Activated T-cell treated with anti-CD3 and anti-CD28 coated beads for 48 hours (primary cell): ENCODE results near the gene MME.

Source experiments
- DNase-seq: peaks from one replicate; pipeline ENCODE4 v3.0.0-alpha.2; 2020; ENCODE audit warnings: low read depth

Gene MME

DNA sequence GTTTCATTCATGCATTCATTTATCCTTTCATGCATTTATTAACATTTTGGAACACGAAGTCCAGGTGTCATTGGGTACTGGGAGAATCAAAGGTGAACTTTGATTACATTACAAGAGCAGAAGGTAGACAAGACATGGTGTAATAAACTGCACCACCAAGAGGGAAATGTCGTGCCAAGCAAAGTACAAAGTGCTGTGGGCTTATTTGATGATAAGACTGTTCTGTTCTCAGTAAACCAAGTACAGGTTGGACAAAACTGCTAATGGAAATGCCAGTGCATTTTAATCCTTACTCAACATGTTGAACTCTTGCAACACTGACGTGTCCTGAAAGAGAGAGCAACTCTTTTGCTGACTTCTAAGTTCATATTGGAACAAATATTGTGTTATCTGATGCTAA lies 69.4 kb downstream of the MME start:
- no peak for DNase-seq

DNA sequence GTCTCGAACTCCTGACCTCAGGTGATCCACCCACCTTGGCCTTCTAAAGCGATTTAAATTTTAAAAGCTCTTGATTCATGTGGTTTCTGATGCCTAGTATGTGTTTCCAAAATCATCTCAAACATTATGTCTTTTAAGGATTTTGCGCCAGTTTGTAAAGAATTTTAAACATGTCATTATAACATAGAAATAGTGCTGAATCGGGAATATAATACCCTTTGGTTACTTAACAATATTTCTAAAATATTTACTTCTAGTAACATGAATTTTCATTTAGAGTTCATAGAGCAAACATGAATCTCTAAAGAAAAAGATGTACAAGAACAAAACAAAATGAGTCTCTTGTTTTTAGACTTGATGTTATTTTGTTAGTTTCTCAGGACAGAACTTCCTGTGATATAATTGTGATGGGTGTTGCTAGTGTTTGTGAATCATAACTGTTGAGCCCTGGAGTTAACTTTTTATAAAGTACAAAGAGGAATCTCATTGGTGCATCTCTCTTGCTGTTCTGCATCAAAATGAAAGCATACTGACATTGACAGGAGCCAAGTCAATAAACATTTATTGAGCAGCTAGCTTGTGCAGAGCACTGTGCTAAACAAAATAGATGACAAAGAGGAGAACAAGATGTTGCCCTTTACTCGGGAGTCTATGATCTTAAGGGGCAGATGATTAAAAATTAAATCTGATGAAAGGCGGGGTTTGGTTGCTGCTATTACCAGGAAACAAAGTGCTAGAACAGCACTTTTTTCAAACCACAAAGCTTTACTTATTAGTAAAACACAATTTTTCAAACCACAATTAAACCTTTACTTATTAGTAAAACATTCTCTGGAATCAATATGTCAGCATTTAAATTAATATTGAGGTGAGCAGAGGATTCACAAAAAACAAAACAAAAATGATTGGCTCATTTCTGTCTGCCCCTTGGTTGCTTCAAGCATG lies 73.4 kb downstream of the MME start:
- DNase-seq = no peak

DNA sequence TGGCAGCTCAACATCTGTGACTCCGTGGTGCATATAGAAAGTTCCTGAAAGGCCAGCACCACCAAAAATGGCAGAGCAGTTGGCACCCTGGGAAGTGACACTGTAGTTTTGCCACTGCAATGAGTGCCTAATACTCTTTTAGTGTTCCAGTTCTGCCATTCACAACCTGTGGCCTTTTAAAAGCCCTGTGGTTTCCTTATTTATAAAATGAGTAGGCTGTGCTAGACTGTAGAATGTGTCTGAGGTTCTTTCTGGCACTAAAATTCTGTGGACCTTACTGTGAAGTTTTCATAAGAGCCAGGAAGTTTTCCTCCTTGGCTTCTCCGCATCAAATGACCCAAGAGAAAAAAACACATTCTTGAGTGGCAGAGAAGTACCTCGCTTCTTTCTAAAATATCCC lies 74.1 kb downstream of the MME start:
- DNase-seq = no peak

DNA sequence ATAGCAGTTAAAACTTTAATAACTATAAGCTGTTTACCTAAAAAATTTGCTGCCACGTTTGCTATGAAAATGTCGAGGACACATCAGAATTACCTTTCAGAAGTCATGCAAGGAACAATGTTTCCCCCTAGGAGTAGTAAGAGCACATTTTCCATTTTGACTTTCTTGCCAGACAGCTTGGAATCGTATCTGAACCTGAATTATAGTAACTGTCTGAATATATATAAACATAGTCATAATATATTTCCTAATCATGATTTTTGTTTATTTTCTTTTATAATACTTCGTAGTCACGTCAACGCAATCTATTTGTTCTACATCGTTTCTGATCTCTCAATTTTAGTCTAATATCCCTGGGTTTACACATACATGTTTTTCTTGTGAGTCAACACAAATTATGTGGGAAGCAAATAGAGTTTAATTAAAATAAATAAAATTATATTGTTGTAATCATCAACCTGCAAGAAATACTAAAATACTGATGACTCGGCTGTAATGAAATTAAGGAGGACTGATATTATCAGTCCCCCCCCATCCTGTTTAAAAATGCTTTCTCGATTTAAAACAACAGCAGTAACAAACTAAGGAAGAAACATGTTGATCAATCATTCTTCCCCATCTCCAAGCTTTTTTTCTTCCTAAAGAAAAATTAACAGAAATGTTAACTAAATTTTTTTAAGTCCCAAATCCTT lies 78.4 kb downstream of the MME start:
- no peak for DNase-seq

DNA sequence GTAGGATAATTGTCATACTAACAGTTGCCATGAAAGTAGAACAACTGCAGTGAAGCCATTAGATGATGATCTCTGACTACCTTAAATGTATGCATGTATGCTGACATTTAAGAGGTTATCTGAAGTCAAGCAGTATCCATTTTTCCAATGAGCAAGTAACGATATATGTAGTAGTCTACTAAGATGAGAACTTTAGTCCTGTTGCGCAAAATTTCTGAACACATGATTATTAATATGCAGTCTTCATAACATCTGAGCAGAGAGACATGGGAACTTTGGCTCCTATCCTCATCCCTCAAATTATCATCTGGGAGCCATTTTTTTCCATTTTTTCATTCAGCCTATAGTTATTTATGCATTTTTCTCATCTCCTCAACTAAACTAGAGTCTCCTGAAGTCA lies 79.2 kb downstream of the MME start:
- DNase-seq = no peak

DNA sequence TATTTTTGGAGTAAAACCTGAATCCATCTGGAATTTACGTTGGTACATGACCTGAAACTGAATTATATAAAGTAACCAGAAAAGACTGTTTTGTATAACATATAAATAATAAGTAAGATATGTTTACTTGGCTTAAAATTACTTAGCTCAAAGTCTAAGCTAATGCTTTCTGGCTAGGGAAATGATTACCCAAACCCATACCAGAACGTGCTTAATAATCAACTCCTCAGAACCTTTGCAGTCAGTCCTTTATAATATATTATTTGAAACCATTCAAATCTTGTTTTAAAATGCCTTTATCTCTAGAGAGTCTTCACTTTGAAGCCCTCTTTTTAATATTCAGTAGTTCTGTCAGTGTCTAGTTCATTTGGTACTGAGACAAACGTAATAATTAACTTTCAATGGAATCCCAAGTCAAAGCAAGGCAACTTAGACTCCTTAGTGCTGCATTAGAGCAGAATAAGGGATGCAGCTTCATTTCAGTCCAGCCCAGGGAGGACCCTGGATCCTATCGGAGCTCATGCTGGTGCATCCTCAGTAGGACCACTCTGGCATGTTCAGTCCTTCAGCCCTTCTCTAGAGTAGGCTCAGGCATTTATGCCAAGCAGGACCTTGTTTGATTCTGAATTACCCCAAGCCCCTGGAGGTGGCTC lies 81.6 kb downstream of the MME start:
- no peak for DNase-seq

DNA sequence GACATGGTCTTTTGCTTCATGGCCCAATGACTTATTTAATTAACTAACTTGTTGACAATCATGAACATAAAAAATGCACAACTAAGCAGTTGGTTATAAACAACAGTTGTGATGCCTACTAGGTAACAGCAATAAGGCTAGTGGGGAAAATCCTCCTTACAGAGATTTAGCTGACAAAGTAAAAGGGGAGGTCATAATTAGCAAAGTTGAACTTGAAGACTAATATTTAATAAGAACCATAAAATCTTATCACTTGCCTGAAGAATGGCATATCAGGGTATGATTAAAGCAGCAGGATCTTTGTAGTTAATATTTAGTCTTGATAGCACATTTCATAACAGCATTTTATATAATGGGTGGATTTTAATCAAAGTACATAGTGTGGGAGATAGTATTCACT lies 84.2 kb downstream of the MME start:
- DNase-seq = no peak

DNA sequence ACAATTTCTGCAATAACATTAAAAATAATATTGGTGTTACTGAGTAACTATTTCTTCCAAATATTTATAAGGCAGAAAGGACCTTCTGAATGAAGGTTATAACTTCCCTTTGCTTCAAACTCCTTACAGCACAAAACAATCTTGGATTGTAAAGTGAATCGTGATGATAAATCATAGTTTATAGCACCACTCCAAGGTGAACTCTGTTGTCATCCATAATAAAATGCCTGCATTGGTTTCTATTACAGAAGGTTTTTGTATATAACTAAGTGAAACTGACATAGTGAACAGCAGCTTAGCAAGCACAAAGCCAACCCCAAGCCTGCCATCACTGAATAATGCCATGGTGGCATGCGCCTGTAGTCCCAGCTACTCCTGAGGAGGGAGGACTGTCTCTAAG lies 86.3 kb downstream of the MME start:
- no peak for DNase-seq

DNA sequence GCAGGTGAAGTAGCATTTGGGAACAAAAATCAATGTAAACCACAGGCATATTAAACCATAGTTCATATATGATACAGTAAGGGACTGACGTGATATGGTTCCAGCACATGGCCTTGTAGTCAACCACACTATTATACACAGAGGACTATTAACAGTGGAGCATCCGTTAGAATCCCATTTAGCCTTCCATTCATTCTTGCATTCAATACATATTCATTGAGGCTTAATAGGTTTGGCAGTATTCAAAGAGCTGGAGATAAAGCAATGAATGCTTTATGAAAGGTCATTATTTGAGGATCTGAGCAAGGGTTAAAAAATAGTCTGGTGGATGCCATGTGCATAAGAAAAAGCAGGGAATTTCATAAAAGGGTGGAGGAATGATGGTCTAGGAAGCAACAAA lies 89.1 kb downstream of the MME start:
- no peak for DNase-seq

DNA sequence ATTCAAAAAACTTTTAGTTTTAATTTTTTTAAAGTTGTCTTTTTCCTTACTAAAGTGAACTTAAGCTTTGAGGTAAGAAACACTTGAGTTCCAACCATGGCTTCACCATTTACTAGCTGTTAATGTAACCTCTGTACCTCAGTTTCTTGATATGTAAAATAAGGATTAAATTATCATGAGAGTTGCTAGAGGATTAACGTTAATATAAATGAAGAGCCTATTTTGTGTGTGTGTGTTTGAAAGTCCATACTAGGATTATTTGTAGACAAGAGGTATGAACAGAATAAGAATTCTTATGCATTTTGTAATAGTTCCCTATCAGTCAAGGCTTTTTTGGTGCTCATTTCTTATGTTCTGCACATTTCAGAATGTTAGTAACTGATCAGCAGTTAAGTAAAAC lies 93.7 kb downstream of the MME start:
- no peak for DNase-seq

DNA sequence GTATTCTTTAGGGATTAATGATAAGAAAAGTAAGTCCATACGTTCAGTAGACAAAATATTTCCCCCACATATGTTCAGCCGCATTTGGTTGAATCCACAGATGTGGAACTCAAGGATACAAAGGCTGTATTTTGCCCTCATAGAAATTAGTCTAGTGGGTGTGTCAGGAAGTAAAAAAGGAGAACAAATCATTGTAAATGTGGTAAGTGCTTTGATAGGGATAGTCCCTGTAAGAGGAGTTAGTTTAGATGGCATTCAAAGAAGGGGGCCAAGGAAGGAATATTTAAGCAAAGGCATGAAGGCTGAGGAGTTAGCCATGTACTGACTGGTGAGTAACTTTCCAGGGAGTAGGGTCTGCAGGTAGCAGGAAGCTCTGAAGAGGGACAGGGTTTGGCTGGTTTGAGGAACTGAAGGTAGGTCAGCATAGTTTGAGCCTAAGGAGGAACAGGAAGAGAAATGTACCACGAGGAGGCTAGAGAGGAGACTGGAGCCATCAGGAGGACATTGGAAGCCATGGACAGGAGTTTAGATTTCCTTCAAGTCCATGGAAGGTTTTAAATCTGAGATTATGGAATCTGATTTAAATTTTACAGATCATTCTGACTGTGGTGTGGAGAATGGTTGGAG lies 98.8 kb downstream of the MME start:
- no peak for DNase-seq

DNA sequence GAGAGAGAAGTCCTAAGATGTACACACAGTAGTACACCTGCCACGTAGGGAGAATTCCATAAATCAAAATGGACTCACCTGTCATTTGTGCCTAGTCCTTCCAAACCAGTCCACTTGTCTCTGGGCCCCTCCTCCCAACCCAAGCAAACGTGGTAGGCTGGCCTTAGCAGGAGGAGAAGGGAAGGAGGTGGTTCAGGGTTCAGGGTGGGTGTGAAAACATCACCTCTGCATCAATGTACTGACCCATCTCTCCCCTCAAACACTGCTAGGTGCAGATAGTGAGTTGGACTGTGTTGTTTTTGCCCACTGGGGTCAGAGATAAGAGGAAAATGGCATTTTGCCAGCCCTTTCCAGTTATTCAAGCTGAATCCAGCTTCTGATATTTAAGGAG lies 99.3 kb downstream of the MME start:
- no peak for DNase-seq

DNA sequence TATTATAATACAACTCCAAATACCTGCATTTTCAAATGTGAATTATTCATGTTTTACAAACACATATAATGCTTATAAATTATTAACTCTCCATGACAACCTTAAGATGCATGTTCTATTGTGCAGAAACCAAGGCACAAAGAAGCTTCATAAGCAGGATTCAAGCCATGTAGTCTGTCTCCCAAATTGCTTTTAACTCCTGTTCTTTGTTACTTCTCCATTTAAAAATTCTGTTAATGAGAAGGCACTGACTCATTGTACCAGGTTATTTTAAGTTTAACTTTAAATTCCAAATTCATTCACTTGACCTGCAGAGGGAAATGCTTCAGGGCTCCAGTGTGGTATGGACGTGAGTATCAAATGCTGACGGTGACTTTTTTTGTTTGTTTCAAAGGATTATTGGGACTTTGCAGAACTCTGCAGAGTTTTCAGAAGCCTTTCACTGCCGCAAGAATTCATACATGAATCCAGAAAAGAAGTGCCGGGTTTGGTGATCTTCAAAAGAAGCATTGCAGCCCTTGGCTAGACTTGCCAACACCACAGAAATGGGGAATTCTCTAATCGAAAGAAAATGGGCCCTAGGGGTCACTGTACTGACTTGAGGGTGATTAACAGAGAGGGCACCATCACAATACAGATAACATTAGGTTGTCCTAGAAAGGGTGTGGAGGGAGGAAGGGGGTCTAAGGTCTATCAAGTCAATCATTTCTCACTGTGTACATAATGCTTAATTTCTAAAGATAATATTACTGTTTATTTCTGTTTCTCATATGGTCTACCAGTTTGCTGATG lies 100.0 kb downstream of the MME start:
- no peak for DNase-seq

DNA sequence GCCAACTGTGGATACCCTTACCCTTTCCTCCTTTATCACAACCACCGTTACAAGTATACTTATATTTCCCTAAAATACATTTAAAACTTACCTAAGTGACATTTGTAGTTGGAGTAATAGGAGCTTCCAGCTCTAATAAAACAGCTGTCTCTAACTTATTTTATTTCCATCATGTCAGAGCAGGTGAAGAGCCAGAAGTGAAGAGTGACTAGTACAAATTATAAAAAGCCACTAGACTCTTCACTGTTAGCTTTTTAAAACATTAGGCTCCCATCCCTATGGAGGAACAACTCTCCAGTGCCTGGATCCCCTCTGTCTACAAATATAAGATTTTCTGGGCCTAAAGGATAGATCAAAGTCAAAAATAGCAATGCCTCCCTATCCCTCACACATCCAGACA lies 102.3 kb downstream of the MME start:
- DNase-seq = no peak

DNA sequence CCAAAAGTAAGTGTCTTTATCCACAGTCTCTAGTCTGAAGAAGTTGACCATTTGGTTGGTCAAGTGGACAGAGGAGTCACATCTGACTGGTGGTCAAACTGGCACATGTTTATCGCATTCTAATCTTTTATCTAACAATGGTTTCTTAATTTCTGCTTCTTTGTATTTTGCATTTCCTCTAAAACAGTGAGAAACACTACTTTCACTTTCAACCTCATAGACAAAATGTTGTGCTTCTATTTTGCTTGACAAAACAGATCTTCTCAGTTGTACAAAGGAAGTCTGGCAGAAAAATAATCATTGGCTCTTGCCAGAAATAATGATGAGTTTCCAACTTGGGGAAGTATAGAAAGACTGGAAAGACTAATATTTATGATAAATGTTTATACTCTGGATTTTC lies 103.9 kb downstream of the MME start:
- no peak for DNase-seq

DNA sequence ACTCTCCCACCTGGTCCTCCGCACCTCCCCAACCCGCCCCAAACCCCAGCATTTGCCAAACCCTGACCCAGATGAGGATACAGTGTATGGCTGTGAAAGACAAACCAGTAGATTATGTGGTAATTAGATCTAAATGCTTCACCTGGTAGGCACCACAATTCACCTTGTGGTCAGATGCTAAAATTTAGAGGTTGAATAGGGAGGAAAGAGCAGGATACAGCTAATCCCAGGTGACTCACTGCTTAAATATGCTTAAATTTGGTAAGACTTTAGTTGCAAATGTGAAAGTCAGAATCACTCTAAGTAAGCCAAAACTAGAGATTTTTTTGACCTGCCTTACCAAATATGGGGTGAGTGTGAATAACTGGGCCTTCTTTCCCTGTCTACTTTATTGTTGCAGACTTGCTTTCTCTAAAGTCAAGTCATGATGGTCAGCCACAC lies 105.5 kb downstream of the MME start:
- DNase-seq = no peak

DNA sequence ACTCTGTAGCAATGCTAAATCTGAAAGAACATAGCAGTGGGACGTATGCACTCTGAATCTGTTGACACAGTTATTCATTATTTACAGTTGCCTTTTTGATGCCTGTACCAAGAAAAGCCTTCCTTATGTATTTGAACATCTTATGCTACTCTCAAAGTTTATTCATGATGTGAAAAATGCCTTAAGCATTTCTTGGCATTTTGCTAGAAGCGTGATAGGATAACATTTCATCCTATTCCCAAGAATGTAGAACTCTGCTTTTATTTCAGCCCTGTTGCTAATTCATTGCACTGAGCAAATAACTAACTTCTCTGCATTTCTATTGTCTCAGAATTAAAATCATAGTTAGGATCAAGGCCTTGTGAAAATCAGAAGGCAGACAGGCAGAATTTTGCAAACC lies 107.9 kb downstream of the MME start:
- DNase-seq = no peak

DNA sequence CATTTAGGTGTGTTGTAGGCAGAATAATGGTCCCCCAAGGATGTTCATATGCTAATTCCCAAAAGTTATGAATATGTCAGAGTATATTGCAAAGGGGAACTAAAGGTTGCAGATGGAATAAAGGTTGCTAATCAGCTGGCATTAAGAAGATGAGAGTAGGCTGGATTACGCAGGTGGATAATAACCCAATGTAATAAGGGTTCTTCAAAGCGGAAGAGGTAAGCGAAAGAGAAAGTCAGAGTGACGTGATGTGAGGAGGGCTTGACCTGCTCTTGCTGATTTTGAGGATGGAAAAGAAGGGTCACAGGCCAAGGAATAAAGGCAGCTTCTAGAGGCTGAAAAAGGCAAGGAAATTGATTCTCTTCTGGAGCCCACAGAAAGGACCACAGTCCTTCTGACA lies 109.4 kb downstream of the MME start:
- no peak for DNase-seq

DNA sequence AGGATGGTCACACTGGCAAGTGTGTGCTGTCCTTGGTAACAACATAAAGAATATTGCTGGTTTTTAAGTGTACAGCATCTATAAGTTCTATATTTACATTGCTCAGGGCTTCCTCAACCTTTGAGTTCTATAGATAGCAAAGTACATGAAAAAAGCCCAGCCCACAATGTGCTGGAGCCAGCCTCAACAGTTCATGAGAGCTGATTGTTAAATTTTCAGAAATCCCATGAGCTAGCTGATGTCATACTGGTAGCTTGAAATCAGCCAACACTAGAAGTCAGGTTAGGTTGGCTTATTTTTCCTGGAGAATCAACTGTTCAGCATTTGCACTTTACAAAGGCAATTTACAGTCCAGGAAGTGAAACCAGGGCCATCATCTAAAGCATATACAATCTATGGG lies 110.6 kb downstream of the MME start:
- no peak for DNase-seq

DNA sequence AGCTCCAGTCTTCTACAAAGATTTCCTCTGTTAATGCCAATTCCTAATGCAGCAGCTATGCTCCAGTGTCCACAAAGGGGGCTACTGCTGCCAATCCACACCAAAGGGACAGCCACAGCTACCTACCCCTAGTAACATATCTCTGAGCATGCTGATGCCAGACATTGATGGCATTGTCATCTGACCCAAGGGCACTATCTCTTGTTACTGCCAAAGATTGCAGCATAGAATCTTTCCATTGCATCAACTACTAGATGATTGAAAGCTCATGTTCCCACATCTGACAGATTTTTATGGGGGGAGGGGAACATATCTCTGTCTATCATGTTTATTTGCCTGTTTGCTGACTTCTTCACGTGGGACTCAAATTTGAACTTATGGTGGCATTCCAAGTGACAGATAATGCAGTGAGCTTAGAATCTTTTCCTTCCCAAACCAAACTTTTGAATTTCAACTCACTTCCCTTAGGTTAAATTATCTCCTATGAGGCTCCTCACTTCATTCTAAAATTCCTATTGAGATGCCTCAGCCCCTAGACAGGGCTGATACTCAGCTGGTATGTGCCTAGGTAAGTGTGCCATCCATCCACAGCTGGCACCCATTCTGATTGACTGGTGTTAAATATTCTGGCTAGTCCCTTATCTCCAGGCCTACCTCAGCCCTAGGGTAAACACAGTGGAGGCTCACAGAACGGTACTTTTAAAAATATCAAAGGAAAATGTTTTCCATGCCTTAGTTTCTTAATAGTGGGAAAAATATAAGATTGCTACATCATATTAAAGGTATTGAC lies 113.0 kb downstream of the MME start:
- DNase-seq = no peak

DNA sequence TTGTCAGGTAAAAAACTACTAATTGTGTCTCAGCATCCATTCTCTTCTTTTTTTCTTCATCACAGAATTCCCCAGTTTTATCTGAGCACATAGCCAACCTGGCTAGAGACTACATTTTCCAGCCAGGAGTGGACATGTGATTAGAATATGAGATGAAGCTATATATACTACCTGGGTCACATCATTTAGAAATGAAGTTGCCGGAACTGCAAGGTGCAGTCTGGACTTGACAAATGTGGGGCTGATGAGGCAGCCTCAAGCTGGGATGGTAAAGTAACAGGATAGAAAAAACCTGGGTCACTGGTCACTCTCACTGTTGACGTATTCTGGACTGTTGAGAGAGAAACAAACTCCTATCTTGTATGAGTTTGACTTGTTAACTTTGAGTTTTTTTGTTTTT lies 113.7 kb downstream of the MME start:
- no peak for DNase-seq
